NCI-H2029 treated with DMSO at 0.1 percent for 48 hours (cell line): ENCODE measurements around the gene RAC3.

ENCODE experiments used
- DNase-seq: peaks from one replicate; lab custom pipeline; 2025; lab: John Stamatoyannopoulos, UW

RAC3 gene

DNA sequence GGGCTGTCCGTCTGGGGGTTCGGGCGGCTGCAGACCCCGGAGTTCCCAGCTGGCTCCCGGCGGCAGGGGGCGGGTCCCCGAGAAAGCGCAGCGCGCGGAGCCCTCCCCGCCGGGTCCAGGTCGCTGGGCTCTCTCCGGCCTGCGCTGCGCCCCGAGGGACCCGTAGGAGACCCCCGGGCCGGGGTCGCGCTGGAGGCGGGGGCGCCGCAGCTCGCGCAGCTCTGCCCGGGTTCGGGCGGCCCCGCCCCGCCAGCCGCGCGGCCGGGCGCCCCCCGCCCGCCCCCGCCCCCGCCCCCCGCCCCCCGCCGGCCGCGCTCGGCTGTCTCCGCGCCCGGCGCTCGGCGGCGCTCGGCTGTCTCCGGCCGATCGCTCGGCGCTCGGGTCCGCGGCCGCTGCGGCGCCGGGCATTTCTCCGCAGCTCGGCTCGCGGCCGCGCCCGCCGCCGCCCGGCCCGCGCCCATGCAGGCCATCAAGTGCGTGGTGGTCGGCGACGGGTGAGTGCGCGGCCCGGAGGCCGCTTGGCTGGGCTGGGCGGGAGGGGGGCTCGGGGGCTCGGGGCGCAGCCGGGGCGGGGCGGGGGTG is at the start of gene RAC3:
TSS of gene RAC3 (plus strand) at position 376 of the 582 bp plus-strand sequence. CDS start at position 460, 84 bp downstream.
- DNase-seq = no peak

GRCh38 chr17:81983011-81983638 is 48.4 kb upstream of the RAC3 start:
- no peak for DNase-seq

- no peak for DNase-seq
These were observed 47.7 kb upstream of the RAC3 start for GRCh38 chr17:81983639-81984373.

GRCh38 chr17:81984773-81985410 is 46.6 kb upstream of the RAC3 start:
- no peak for DNase-seq

GRCh38 chr17:81986606-81987005 is 44.9 kb upstream of the RAC3 start:
- DNase-seq = no peak

- no peak for DNase-seq
These were observed 44.2 kb upstream of the RAC3 start for GRCh38 chr17:81987161-81987770.

DNA sequence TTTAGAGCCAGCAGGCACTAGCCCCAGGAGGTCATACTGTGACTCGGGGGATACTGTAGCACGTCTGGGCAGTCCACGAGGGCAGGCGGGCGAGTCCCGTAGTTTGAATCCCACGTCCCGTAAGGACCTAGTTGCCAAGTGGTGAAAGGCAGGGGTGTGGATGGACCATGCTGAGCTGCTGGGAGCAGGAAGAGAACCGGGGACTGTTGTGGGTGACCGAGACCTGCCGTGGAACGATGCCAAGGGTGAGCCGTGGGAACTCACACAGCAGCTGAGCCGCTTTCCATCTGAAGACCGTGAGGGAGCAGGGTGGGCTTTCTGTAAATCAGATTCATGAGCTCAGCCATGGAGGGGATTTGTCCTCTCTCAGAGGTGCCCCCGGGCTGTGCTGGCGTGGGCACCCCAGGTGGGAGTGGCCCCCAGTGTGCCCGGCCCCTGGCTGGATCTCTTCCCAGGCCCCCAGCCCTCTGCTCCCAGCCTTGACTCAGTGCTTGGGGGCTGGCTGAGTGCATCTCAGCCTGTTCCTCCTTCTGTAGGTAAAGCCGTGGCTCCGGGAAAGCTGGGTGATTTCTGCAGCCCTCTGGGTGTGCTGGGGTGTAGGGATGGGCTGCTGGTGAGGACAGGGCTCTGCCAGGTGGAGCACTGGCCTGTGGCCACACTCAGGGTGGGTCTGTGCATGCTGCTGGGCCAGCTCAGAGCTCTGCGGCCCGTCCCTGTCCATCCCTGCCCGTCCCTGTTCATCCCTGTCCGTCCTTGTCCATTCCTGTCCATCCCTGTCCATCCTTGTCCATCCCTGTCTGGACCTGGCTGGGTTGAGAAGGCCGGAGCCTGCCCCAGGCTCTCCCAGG is 40.4 kb upstream of the RAC3 start:
- no peak for DNase-seq

DNA sequence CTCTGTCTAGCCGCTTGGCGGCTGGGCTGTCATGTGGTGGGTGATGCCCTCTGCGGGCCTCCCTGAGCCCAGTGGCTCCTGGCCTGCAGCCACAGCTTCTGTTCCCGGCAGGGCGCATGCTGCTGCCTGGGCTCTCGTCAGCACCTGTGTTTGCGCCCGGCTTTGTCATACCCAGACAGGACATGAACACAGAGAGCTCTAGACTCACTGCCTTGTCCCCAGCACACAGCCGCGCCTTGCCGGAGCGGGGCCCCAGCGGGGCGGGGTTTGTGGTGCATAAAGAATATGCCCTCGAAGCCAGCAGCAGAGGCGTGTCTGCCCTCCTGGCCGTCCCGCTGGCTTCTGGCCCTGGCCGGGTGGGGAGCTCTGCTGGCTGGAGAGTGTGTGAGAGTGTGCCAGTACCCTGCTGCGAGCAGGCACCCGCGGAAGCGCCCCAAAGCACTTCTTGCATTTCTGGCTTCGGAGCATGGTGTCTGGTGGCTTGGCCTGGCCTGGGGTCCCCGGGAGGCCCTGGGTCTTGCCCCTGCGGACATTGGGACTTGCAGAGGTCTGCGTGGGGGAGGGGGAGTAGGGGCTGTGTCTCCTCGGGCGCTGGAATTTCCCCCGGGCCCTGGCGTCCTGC is 39.7 kb upstream of the RAC3 start:
- DNase-seq = peak; percentile 76

GRCh38 chr17:81992306-81993102 is 39.0 kb upstream of the RAC3 start:
- DNase-seq = no peak

DNA sequence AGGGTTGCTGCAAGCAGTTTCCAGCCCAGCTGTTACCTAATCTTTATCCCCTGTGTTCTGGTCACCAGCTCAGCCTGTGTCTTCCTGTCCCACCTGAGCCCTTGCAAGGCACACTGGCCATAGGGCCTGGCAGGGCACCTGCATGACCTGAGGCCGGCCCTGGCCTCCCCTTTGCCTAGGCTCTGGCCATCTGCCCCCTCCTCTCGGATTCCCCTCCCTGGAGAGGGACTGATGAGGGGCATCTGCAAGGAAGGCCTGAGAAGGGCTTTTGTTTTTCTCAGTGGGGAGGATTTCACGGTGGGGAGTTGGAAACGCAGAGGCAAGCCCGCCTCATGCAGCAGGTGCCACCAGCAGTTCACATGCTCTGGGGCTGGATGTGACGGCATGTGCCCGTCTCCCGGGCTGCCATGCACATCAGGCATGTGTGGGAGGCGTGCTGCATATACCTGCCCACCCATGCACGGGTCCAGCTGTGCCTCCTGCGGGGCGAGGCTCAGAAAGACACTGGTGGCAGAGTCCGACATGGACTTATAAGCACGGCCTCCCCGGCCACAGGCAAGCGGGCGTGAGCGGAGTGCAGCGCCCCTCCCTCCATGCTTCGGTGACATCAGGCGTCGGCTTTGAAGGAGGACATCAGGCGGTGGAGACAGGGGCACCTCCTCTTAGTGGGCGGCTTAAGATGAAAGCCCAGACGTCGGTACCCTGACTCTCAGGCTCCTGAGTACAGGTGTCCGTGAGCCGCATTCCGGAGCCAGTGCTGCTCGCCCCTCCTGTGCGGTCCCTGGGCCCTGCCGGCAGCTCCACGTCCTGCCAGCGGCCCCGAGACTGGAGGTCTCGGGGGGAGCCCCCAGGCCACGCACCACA is 37.5 kb upstream of the RAC3 start:
- DNase-seq = no peak

- no peak for DNase-seq
These were observed 36.6 kb upstream of the RAC3 start for GRCh38 chr17:81994593-81995462.

GRCh38 chr17:81995463-81996231 is 35.8 kb upstream of the RAC3 start:
- DNase-seq = no peak

GRCh38 chr17:81996232-81996756 is 35.2 kb upstream of the RAC3 start:
- DNase-seq = no peak

- no peak for DNase-seq
These were observed 34.6 kb upstream of the RAC3 start for GRCh38 chr17:81996757-81997441.

GRCh38 chr17:81998212-81998611 is 33.3 kb upstream of the RAC3 start:
- DNase-seq = no peak

- no peak for DNase-seq
These were observed 32.6 kb upstream of the RAC3 start for GRCh38 chr17:81998691-81999438.
